ENCODE measurements around the gene ATAD3C. TPM values are rescaled to one million over a fixed set of nuclear protein-coding genes. Genes with fewer than 3 reads are reported as not detected.

Gene ATAD3C
- total RNA-seq, 4 donors from 2014 or later, result under 0.01 to 1.00 (median 0.28) TPM

- intact Hi-C loops (cut with DNase I), result no loop called here
- Histone ChIP-seq H3K27me3 (peaks cover 0 to 23% (median 0%) of the 10 kb centered on the region in 4 donors), H3K27ac (peak overlapping the region in 1 of 4 donors; percentile 6), H3K4me1 (peaks cover 50 to 85% (median 58%) of the 10 kb centered on the region in 3 donors), H3K9me3 (no peaks in the 10 kb centered on the region), H3K4me3 (peak overlapping the region in 1 of 4 donors; percentile 75), H3K36me3 (peaks cover 0 to 19% (median 3%) of the 10 kb centered on the region in 3 donors)
- WGBS, 2 donors, result 60 to 92% methylated on average over 1 to 2 of the region's 11 CpGs
- no peak for DNase-seq
- no peak for TF ChIP-seq CTCF (IDR thresholded peaks at IDR 0.05)
- no peak for TF ChIP-seq POLR2A (IDR thresholded peaks at IDR 0.05)
These were observed 11.5 kb upstream of the ATAD3C start for GRCh38 chr1:1437904-1438376.

DNA sequence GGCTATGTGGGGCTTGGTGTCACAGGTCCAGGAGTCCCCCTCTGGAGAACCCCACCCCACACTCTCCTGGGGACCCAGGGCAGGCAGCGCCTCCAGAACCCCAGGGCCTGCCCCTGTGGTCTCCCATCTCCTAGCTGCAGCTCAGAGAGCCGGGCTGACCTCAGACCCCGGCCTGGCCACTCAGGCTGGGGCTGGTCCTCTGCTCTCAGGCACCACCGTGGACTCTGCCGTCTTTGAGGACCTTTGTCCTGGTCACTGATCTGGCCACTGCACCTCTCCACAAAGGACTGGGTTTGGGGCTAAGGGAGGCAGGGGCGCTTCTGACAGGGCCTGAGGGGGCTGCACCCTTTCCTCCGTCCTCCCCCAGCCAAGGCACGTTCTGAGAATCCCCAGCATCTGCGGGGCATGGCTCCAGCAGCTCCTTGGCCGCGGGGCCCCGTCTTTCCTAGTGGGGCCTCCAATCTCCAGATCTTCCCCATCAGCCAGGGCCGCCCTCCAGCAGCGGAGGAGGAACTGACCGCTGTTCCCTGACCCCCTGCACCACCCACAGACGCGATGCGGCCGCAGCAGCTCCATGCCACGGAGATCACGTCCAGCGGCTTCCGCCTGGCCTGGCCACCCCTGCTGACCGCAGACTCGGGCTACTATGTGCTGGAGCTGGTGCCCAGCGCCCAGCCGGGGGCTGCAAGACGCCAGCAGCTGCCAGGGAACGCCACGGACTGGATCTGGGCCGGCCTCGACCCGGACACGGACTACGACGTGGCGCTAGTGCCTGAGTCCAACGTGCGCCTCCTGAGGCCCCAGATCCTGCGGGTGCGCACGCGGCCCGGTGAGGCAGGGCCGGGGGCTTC, 10.7 kb upstream of the ATAD3C start:
- intact Hi-C loops (cut with DNase I), result no loop called here
- no peak for DNase-seq
- Histone ChIP-seq H3K27me3 (peaks cover 0 to 23% (median 0%) of the 10 kb centered on the region in 4 donors), H3K4me3 (no peak overlapping the region), H3K27ac (no peak overlapping the region), H3K9me3 (no peaks in the 10 kb centered on the region), H3K4me1 (peaks cover 42 to 77% (median 50%) of the 10 kb centered on the region in 3 donors), H3K36me3 (peaks cover 0 to 19% (median 3%) of the 10 kb centered on the region in 3 donors)
- TF ChIP-seq CTCF (IDR thresholded peaks at IDR 0.05) (no peak), POLR2A (IDR thresholded peaks at IDR 0.05) (no peak)
- 77 to 79% methylated on average over 11 of the region's 45 CpGs for WGBS, 2 donors

DNA sequence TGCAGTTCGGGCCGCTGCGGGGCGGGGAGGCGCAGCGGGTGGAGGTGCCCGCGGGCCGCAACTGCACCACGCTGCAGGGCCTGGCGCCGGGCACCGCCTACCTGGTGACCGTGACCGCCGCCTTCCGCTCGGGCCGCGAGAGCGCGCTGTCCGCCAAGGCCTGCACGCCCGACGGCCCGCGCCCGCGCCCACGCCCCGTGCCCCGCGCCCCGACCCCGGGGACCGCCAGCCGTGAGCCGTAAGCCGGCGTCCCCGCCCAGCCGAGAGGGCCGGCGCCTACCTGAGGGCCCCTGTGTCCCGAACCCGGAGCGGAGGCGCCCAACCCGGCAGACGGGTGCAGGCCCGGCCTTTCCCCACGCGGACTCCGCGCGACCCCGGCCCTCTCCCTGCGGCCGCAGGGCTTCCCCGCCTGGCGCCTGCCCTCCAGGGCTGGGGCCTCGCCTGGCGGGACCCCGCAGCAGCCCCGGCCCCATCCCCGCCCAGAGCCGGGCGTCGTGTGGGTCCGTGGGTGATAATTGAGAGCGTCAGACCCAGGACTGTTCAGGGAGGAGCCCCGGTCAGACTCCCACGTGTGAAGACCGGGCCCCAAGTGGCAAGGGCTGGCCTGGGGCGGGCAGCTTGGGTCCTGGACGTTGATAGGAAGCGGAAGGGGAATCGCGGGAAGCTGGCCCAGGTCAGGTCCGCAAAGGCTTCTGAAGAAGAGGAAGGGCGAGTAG, 9.8 kb upstream of the ATAD3C start:
- H3K9me3 ChIP-seq, result no peaks in the 10 kb centered on the region
- H3K36me3 ChIP-seq, result peaks cover 0 to 19% (median 3%) of the 10 kb centered on the region in 3 donors
- H3K27me3 ChIP-seq, result peaks cover 0 to 19% (median 0%) of the 10 kb centered on the region in 4 donors
- peaks cover 33 to 68% (median 41%) of the 10 kb centered on the region in 3 donors for H3K4me1 ChIP-seq
- no peak overlapping the region for H3K27ac ChIP-seq
- H3K4me3 ChIP-seq, result no peak overlapping the region
- no peak for DNase-seq
- intact Hi-C loops (cut with DNase I), result no loop called here
- 89 to 94% methylated on average over 4 to 6 of the region's 82 CpGs for WGBS, 2 donors
- no peak for TF ChIP-seq CTCF (IDR thresholded peaks at IDR 0.05)

- DNase-seq, result no peak
- H3K4me1 ChIP-seq, result peaks cover 26 to 60% (median 35%) of the 10 kb centered on the region in 3 donors
- H3K27ac ChIP-seq, result peak overlapping the region in 2 of 4 donors; percentile 14 to 28
- 66 to 77% methylated on average over 11 to 15 of the region's 26 CpGs for WGBS, 2 donors
- intact Hi-C loops (cut with DNase I), result no loop called here
- TF ChIP-seq POLR2A (IDR thresholded peaks at IDR 0.05) (no peak), CTCF (IDR thresholded peaks at IDR 0.05) (no peak)
- peaks cover 0 to 16% (median 0%) of the 10 kb centered on the region in 4 donors for H3K27me3 ChIP-seq
- no peak overlapping the region for H3K4me3 ChIP-seq
- H3K36me3 ChIP-seq, result peaks cover 0 to 19% (median 3%) of the 10 kb centered on the region in 3 donors
- no peaks in the 10 kb centered on the region for H3K9me3 ChIP-seq
These were observed 9.1 kb upstream of the ATAD3C start for GRCh38 chr1:1440262-1441001.

All from esophagus squamous epithelium (tissue), 5 donors.